ENCODE measurements around the gene SNRK. TPM values are rescaled to one million over a fixed set of nuclear protein-coding genes. Genes with fewer than 3 reads are reported as not detected.

The SNRK gene
- total RNA-seq, 1 experiment from 2014 or later: 25.4 TPM

GRCh38 chr3:43289401-43289800 lies 3.1 kb downstream of the SNRK start:
- Histone ChIP-seq H3K9me3 (no peaks in the 10 kb centered on the region), H3K4me1 (peaks cover 50% of the 10 kb centered on the region), H3K27me3 (replicated peaks; ENCODE audit: control insufficient read depth, insufficient read depth, low read length) (no peaks in the 10 kb centered on the region), H3K36me3 (ENCODE audit: control insufficient read depth, insufficient read depth, low read length) (no peaks in the 10 kb centered on the region), H3K4me3 (ENCODE audit: low read depth, low read length) (0 out of 2 replicates have a peak overlapping the region, but pooled peaks have one; percentile 5)
- POLR2A ChIA-PET: no interaction called here
- no peak for TF ChIP-seq CTCF (IDR thresholded peaks at IDR 0.05; ENCODE audit: insufficient read depth in 1 of 2, low read depth in 1 of 2, low read length in 1 of 2, severe bottlenecking in 1 of 2, unreplicated experiment in 1 of 2)
- no peaks in the 10 kb centered on the region for H3K9me3 Mint-ChIP-seq (ENCODE audit: unreplicated experiment)
- BruUV-seq (replicated peaks): no TSS peak
- H3K27me3 Mint-ChIP-seq (ENCODE audit: insufficient read depth, unreplicated experiment): no peaks in the 10 kb centered on the region
- peaks cover 43% of the 10 kb centered on the region for H3K4me1 Mint-ChIP-seq (ENCODE audit: low read depth, unreplicated experiment)
- H3K36me3 Mint-ChIP-seq (ENCODE audit: insufficient read depth, unreplicated experiment): peaks cover 15% of the 10 kb centered on the region
- DNase-seq: no peak
- intact Hi-C loops (cut with micrococcal nuclease; ENCODE audit: unreplicated experiment): no loop called here
- CTCF ChIA-PET: interaction anchor here (0.6 kb wide), 1 partner anchor 332 kb away, joined by 4 read pairs; the partner anchor contains the start of gene ANO10
- peak overlapping the region; percentile 77 for H3K27ac Mint-ChIP-seq (ENCODE audit: unreplicated experiment)
- peak overlapping the region; percentile 81 for H3K4me3 Mint-ChIP-seq (ENCODE audit: unreplicated experiment)

GRCh38 chr3:43289841-43290470 lies 3.6 kb downstream of the SNRK start:
- intact Hi-C loops (cut with micrococcal nuclease; ENCODE audit: unreplicated experiment): no loop called here
- H3K27ac Mint-ChIP-seq (ENCODE audit: unreplicated experiment): peak overlapping the region; percentile 77

GRCh38 chr3:43290956-43291355 lies 4.6 kb downstream of the SNRK start:
- CTCF ChIA-PET: no interaction called here
- no TSS peak for BruUV-seq (replicated peaks)
- H3K4me3 Mint-ChIP-seq (ENCODE audit: unreplicated experiment): peak overlapping the region; percentile 81

More at GRCh38 chr3:43289841-43290470, 3.6 kb downstream of the SNRK start:
- Histone ChIP-seq H3K27me3 (replicated peaks; ENCODE audit: control insufficient read depth, insufficient read depth, low read length) (no peaks in the 10 kb centered on the region), H3K9me3 (no peaks in the 10 kb centered on the region), H3K36me3 (ENCODE audit: control insufficient read depth, insufficient read depth, low read length) (no peaks in the 10 kb centered on the region), H3K4me3 (ENCODE audit: low read depth, low read length) (no peak overlapping the region), H3K4me1 (peaks cover 50% of the 10 kb centered on the region)
- no TSS peak for BruUV-seq (replicated peaks)
- ChIA-PET POLR2A (no interaction called here), CTCF (interaction anchor here (0.6 kb wide), 1 partner anchor 332 kb away, joined by 4 read pairs; the partner anchor contains the start of gene ANO10)
- TF ChIP-seq CTCF (IDR thresholded peaks at IDR 0.05; ENCODE audit: insufficient read depth in 1 of 2, low read depth in 1 of 2, low read length in 1 of 2, severe bottlenecking in 1 of 2, unreplicated experiment in 1 of 2): no peak
- Mint-ChIP-seq H3K36me3 (ENCODE audit: insufficient read depth, unreplicated experiment) (peaks cover 15% of the 10 kb centered on the region), H3K9me3 (ENCODE audit: unreplicated experiment) (no peaks in the 10 kb centered on the region), H3K4me1 (ENCODE audit: low read depth, unreplicated experiment) (peaks cover 43% of the 10 kb centered on the region), H3K27me3 (ENCODE audit: insufficient read depth, unreplicated experiment) (no peaks in the 10 kb centered on the region), H3K4me3 (ENCODE audit: unreplicated experiment) (peak overlapping the region; percentile 81)
- peak in 1 of 2 experiments; percentile 18 for DNase-seq

More at GRCh38 chr3:43290956-43291355, 4.6 kb downstream of the SNRK start:
- no peak for TF ChIP-seq CTCF (IDR thresholded peaks at IDR 0.05; ENCODE audit: insufficient read depth in 1 of 2, low read depth in 1 of 2, low read length in 1 of 2, severe bottlenecking in 1 of 2, unreplicated experiment in 1 of 2)
- Mint-ChIP-seq H3K27ac (ENCODE audit: unreplicated experiment) (peak overlapping the region; percentile 77), H3K27me3 (ENCODE audit: insufficient read depth, unreplicated experiment) (no peaks in the 10 kb centered on the region), H3K4me1 (ENCODE audit: low read depth, unreplicated experiment) (peaks cover 43% of the 10 kb centered on the region), H3K9me3 (ENCODE audit: unreplicated experiment) (no peaks in the 10 kb centered on the region), H3K36me3 (ENCODE audit: insufficient read depth, unreplicated experiment) (peaks cover 13% of the 10 kb centered on the region)
- H3K9me3 ChIP-seq: no peaks in the 10 kb centered on the region
- intact Hi-C loops (cut with micrococcal nuclease; ENCODE audit: unreplicated experiment): no loop called here
- H3K4me3 ChIP-seq (ENCODE audit: low read depth, low read length): no peak overlapping the region
- POLR2A ChIA-PET: no interaction called here
- DNase-seq: no peak
- peaks cover 55% of the 10 kb centered on the region for H3K4me1 ChIP-seq
- no peaks in the 10 kb centered on the region for H3K27me3 ChIP-seq (replicated peaks; ENCODE audit: control insufficient read depth, insufficient read depth, low read length)
- H3K36me3 ChIP-seq (ENCODE audit: control insufficient read depth, insufficient read depth, low read length): no peaks in the 10 kb centered on the region

Data from Caco-2 (cell line).